Suprapubic skin (tissue), 4 donors: ENCODE results near the gene PTTG1IP2.

Experiments
- EP300 ChIP-seq: sonication (generic); formaldehyde crosslinking; IDR thresholded peaks from one replicate; pipeline ENCODE4 v1.6.1; 2017; ENCODE audit warnings: antibody characterized with exemption
- POLR2A ChIP-seq, 2 donors: fragments of 450-650 bp; IDR thresholded peaks; one replicate each; pipeline ENCODE4 v1.6.1; 2017; ENCODE audit warnings: antibody characterized with exemption in 2 of 2, mild to moderate bottlenecking in 2 of 2, moderate library complexity in 2 of 2
- POLR2AphosphoS5 ChIP-seq, 3 donors: sonication (generic); formaldehyde crosslinking; IDR thresholded peaks; one replicate each; pipeline ENCODE4 v1.6.1; 2017; ENCODE audit warnings: antibody characterized with exemption in 3 of 3
- TF ChIP-seq, protein P1 (sequence below), 2 donors: fragments of 200-600 bp in 1 of 2; fragments of 450-650 bp in 1 of 2; sonication (generic) in 1 of 2; IDR thresholded peaks; one replicate each; pipeline ENCODE4 v1.5.1; 2016 to 2019; ENCODE audit warnings: antibody characterized with exemption in 2 of 2, mild to moderate bottlenecking in 1 of 2, moderate library complexity in 1 of 2

DNA sequence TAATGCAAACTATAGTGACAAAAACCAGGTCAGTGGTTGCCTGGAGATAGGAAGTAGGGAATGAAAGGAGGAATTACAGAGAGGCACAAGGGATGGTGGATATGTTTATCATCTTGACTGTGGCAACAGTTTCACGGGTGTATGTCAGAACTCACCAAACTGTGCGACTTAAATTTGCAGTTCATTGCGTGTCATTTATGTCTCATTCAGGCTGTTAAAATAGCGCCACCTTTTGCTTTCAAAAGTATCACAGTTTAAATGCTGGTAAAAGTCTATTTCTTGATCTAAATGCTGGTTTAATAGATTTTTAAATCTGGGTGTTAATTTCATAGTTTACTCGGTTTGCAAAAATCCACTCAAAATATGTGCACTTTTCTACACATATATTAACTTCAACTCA, 51.0 kb downstream of the PTTG1IP2 start:
- TF ChIP-seq, protein P1, sequence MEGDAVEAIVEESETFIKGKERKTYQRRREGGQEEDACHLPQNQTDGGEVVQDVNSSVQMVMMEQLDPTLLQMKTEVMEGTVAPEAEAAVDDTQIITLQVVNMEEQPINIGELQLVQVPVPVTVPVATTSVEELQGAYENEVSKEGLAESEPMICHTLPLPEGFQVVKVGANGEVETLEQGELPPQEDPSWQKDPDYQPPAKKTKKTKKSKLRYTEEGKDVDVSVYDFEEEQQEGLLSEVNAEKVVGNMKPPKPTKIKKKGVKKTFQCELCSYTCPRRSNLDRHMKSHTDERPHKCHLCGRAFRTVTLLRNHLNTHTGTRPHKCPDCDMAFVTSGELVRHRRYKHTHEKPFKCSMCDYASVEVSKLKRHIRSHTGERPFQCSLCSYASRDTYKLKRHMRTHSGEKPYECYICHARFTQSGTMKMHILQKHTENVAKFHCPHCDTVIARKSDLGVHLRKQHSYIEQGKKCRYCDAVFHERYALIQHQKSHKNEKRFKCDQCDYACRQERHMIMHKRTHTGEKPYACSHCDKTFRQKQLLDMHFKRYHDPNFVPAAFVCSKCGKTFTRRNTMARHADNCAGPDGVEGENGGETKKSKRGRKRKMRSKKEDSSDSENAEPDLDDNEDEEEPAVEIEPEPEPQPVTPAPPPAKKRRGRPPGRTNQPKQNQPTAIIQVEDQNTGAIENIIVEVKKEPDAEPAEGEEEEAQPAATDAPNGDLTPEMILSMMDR (IDR thresholded peaks at IDR 0.05) = no peak
- no peak for TF ChIP-seq POLR2A (IDR thresholded peaks at IDR 0.05)
- TF ChIP-seq EP300 = no peak
- no peak for TF ChIP-seq POLR2AphosphoS5 (IDR thresholded peaks at IDR 0.05)
